Measurements from ENCODE around the gene SRC.
"Not testable (repeated sequence)": the region's sequence is repeated elsewhere in the genome, so short reads cannot be mapped to it uniquely, and the experiment has no call there.

The SRC gene

GRCh38 chr20:37366743-37367142, 20.8 kb downstream of the SRC start:
- in situ Hi-C loops (cut with HindIII; ENCODE audit: low pct_unique_long_range_greater_than_20kb, low sequenced_read_pairs): no loop called here

GRCh38 chr20:37369846-37370245, 23.9 kb downstream of the SRC start:
- TF ChIP-seq JUND (IDR thresholded peaks at IDR 0.05; ENCODE audit: low read depth): no peak
- no peak for DNase-seq (ENCODE audit: low read depth in 1 of 2, low spot score in 1 of 2)
- in situ Hi-C loops (cut with HindIII; ENCODE audit: low pct_unique_long_range_greater_than_20kb, low sequenced_read_pairs): no loop called here

More at GRCh38 chr20:37366743-37367142, 20.8 kb downstream of the SRC start:
- no peak for TF ChIP-seq JUND (IDR thresholded peaks at IDR 0.05; ENCODE audit: low read depth)
- no peak for DNase-seq (ENCODE audit: low read depth in 1 of 2, low spot score in 1 of 2)

DNA sequence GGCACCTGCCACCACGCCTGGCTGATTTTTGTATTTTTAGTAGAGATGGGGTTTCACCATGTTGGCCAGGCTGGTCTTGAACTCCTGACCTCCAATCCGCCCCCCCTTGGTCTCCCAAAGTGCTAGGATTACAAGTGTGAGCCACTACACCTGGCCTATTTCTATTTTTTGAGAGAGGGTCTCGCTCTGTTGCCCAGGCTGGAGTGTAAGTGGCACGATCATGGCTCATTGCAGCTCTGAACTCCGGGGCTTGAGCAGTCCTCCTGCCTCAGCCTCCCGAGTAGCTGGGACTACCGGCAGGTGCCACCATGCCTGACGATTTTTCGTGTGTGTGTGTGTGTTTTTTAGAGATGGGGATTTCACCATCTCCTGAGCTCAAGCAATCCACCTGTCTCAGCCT, 25.9 kb downstream of the SRC start:
- DNase-seq (ENCODE audit: low read depth in 1 of 2, low spot score in 1 of 2); in situ Hi-C loops (cut with HindIII; ENCODE audit: low pct_unique_long_range_greater_than_20kb, low sequenced_read_pairs): not testable (repeated sequence)

DNA sequence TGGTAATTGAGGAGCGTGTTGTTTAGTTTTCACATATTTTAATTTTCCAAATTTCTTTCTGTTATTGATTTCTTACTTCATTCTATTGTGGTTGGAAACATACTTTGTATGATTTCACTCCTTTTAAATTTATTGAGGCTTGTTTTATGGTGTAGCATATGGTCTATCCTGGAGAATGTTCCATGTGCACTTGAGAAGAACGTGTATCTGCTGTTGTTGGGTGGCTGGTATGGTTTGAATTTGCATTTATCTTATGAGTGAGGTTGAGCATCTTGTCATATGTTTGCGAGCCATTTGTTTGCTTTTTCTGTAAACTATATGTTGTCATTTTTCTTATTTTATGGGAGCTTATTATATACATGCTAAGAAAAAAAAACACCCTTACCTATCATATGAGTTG, 26.5 kb downstream of the SRC start:
- no peak for TF ChIP-seq JUND (IDR thresholded peaks at IDR 0.05; ENCODE audit: low read depth)
- in situ Hi-C loops (cut with HindIII; ENCODE audit: low pct_unique_long_range_greater_than_20kb, low sequenced_read_pairs): no loop called here
- no peak for DNase-seq (ENCODE audit: low read depth in 1 of 2, low spot score in 1 of 2)

- no peak for TF ChIP-seq JUND (IDR thresholded peaks at IDR 0.05; ENCODE audit: low read depth)
- DNase-seq (ENCODE audit: low read depth in 1 of 2, low spot score in 1 of 2): no peak
- in situ Hi-C loops (cut with HindIII; ENCODE audit: low pct_unique_long_range_greater_than_20kb, low sequenced_read_pairs): no loop called here
Observed at GRCh38 chr20:37373020-37373598, 27.2 kb downstream of the SRC start.

DNA sequence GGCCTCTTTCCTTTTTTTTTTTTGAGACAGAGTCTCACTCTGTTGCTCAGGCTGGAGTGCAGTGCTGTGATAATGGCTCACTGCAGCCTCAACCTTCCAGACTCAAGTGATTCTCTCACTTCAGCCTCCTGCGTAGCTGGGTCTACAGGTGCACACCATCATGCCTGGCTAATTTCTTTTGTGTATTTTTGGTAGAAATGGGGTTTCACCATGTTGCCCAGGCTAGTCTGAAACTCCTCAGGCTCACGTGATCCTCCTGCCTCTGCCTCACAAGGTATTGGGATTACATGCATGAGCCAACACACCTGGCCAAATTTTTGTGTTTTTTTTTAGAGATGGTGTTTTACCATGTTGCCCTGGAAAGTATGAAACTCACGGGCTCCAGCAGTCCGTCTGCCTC, 29.3 kb downstream of the SRC start:
- DNase-seq (ENCODE audit: low read depth in 1 of 2, low spot score in 1 of 2): no peak
- TF ChIP-seq JUND (IDR thresholded peaks at IDR 0.05; ENCODE audit: low read depth): no peak
- in situ Hi-C loops (cut with HindIII; ENCODE audit: low pct_unique_long_range_greater_than_20kb, low sequenced_read_pairs): no loop called here

GRCh38 chr20:37376324-37376723, 30.4 kb downstream of the SRC start:
- in situ Hi-C loops (cut with HindIII; ENCODE audit: low pct_unique_long_range_greater_than_20kb, low sequenced_read_pairs): no loop called here
- DNase-seq (ENCODE audit: low read depth in 1 of 2, low spot score in 1 of 2): no peak
- no peak for TF ChIP-seq JUND (IDR thresholded peaks at IDR 0.05; ENCODE audit: low read depth)

GRCh38 chr20:37376791-37377190, 30.9 kb downstream of the SRC start:
- in situ Hi-C loops (cut with HindIII; ENCODE audit: low pct_unique_long_range_greater_than_20kb, low sequenced_read_pairs): no loop called here
- no peak for TF ChIP-seq JUND (IDR thresholded peaks at IDR 0.05; ENCODE audit: low read depth)
- no peak for DNase-seq (ENCODE audit: low read depth in 1 of 2, low spot score in 1 of 2)

DNA sequence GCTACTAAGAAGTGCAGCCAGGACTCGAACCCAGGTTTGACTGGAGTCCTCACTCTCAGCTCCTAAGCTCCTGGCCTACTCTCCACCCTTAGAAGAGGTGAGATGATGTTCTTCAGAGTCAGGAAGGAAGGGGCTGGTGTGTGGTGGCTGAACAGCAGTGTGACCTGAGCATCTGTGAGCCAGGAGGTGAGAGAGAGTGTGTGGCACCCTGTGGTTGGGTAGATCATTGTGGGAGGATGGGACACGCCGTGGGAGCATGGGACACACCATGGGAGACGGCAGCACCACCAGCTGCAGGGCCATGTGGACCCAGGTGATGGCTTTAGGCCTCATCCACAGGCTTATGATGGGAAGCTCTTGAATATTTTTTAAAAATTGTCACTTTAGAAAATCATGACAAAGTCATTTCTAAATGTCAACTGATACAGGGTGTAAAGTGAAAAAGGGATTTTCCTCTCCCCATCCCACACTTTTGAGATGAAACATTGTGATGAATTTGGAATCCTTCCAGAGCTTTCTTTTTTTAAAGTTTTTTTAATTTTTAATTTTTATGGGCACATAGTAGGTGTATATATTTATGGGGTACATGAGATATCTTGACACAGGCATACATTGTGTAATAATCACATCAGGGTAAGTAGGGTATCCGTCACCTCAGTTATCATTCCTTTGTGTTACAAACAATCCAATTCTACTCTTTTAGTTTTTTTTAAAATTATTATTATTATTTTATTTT, 31.6 kb downstream of the SRC start:
- no peak for DNase-seq (ENCODE audit: low read depth in 1 of 2, low spot score in 1 of 2)
- in situ Hi-C loops (cut with HindIII; ENCODE audit: low pct_unique_long_range_greater_than_20kb, low sequenced_read_pairs): no loop called here
- no peak for TF ChIP-seq JUND (IDR thresholded peaks at IDR 0.05; ENCODE audit: low read depth)

- in situ Hi-C loops (cut with HindIII; ENCODE audit: low pct_unique_long_range_greater_than_20kb, low sequenced_read_pairs): no loop called here
- no peak for TF ChIP-seq JUND (IDR thresholded peaks at IDR 0.05; ENCODE audit: low read depth)
- no peak for DNase-seq (ENCODE audit: low read depth in 1 of 2, low spot score in 1 of 2)
Observed at GRCh38 chr20:37378420-37378784, 32.5 kb downstream of the SRC start.

DNA sequence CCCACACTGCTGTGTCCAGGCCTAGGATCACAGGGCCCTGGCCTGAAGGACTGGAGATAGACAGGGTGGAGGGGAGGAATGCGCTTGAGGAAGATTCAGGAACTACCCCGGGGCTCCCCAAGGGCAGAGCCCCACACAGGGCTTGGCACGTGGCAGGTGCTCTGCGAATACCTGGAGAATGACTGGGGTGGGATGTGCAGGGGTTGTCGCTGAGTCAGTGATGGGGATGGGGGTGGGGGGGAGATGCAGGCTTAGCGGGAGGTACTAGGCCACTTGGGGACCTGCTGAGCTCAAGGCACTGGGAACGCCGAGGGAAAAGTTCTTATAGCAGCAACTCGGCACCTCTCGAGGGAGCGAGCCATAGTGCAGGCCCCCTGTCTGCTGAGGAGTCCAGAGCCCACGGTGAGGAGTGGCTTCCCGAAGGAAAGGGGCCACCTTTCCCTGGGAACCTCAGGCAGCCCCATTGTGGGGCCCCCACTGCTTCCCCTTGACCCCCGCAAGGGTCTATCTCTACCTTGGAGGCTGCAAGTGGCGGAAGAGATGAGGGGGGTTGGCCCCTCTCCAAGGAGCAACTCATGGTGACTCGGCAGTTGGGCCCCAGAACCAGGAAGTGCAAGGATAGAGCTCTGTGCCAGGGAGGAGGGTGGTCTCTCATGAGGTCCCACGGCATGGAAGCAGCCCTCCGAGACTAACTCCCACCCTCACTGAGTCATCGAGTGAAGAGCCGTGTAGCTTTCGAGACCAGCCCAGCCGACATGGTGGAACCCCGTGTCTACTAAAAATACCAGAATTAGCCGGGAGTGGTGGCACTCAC, 33.1 kb downstream of the SRC start:
- DNase-seq (ENCODE audit: low read depth in 1 of 2, low spot score in 1 of 2): no peak
- no peak for TF ChIP-seq JUND (IDR thresholded peaks at IDR 0.05; ENCODE audit: low read depth)
- in situ Hi-C loops (cut with HindIII; ENCODE audit: low pct_unique_long_range_greater_than_20kb, low sequenced_read_pairs): no loop called here

- TF ChIP-seq JUND (IDR thresholded peaks at IDR 0.05; ENCODE audit: low read depth): no peak
- in situ Hi-C loops (cut with HindIII; ENCODE audit: low pct_unique_long_range_greater_than_20kb, low sequenced_read_pairs): no loop called here
- DNase-seq (ENCODE audit: low read depth in 1 of 2, low spot score in 1 of 2): no peak
Observed at GRCh38 chr20:37379967-37380828, 34.3 kb downstream of the SRC start.

Data from T47D (cell line).